Keratinocyte (primary cell): Measurements from ENCODE around the gene PRKAR1B. TPM values are rescaled to one million over a fixed set of nuclear protein-coding genes. Genes with fewer than 3 reads are reported as not detected.

Source experiments
- DNase-seq: peaks from one replicate; pipeline ENCODE4 v3.0.0-alpha.2; 2011; ENCODE audit warnings: low read depth, missing footprints, low spot score
- FAIRE-seq: peaks from 2 replicates; lab custom pipeline; 2011; peaks lifted over from hg19 to GRCh38; lab: Jason Lieb, UNC
- H2AFZ ChIP-seq: 2 replicates; pipeline ENCODE4 v1.6.0; 2012; ENCODE audit warnings: low read length, control low read depth, inconsistent platforms; ENCODE audit not compliant: control insufficient read depth
- H3K27ac ChIP-seq: 2 replicates; pipeline ENCODE4 v1.5.1; 2011; ENCODE audit warnings: low read length; ENCODE audit not compliant: control insufficient read depth, insufficient read depth
- H3K27me3 ChIP-seq: 3 replicates; pipeline ENCODE4 v1.6.0; 2011; ENCODE audit warnings: low read length; ENCODE audit not compliant: control insufficient read depth, insufficient read depth; ENCODE audit errors: extremely low read depth
- H3K36me3 ChIP-seq, 2 experiments: 2 replicates in 1 of 2; 3 replicates in 1 of 2; pipeline ENCODE4 v1.5.1; 2011; ENCODE audit warnings: low read length in 2 of 2, mild to moderate bottlenecking in 1 of 2; ENCODE audit not compliant: control insufficient read depth in 2 of 2, insufficient read depth in 2 of 2; ENCODE audit errors: extremely low read depth in 1 of 2
- H3K4me1 ChIP-seq: 3 replicates; pipeline ENCODE4 v1.5.1; 2011; ENCODE audit warnings: low read length; ENCODE audit not compliant: control insufficient read depth, insufficient read depth; ENCODE audit errors: extremely low read depth
- H3K4me2 ChIP-seq: 3 replicates; pipeline ENCODE4 v1.6.0; 2011; ENCODE audit warnings: low read depth, low read length; ENCODE audit not compliant: control insufficient read depth, insufficient read depth; ENCODE audit errors: extremely low read depth
- H3K4me3 ChIP-seq, 3 experiments: fragments of 200-600 bp in 1 of 3; sonication (generic) in 1 of 3; 2 replicates in 2 of 3; 3 replicates in 1 of 3; pipeline ENCODE4 v1.5.1; 2011 to 2016; ENCODE audit warnings: low read length in 3 of 3, mild to moderate bottlenecking in 3 of 3, control low read depth in 2 of 3, inconsistent platforms in 1 of 3, low read depth in 1 of 3, mixed read lengths in 1 of 3, mixed run types in 1 of 3, moderate library complexity in 1 of 3; ENCODE audit not compliant: control insufficient read depth in 2 of 3, insufficient read depth in 2 of 3; ENCODE audit errors: extremely low read depth in 1 of 3
- H3K79me2 ChIP-seq: 2 replicates; pipeline ENCODE4 v1.6.0; 2012; ENCODE audit warnings: low read length; ENCODE audit not compliant: control insufficient read depth, insufficient read depth
- H3K9ac ChIP-seq: 3 replicates; pipeline ENCODE4 v1.6.0; 2011; ENCODE audit warnings: low read length; ENCODE audit not compliant: control insufficient read depth, insufficient read depth; ENCODE audit errors: extremely low read depth
- H3K9me1 ChIP-seq: 3 replicates; pipeline ENCODE4 v1.6.0; 2011; ENCODE audit warnings: low read length; ENCODE audit not compliant: control insufficient read depth, insufficient read depth; ENCODE audit errors: extremely low read depth
- H3K9me3 ChIP-seq: 2 replicates; pipeline ENCODE4 v1.5.1; 2012; ENCODE audit warnings: low read depth, low read length; ENCODE audit not compliant: control insufficient read depth
- H4K20me1 ChIP-seq: 3 replicates; pipeline ENCODE4 v1.6.0; 2011; ENCODE audit warnings: low read length; ENCODE audit not compliant: control insufficient read depth, insufficient read depth; ENCODE audit errors: extremely low read depth
- EZH2 ChIP-seq: IDR thresholded peaks from one replicate; pipeline ENCODE4 v1.6.1; 2012; ENCODE audit warnings: inconsistent platforms, mild to moderate bottlenecking, low read length, moderate library complexity
- dilution Hi-C: fragments of 300-500 bp; cut with MboI; formaldehyde crosslinking; loops from one replicate; pipeline ENCODE4 v1.7.0; 2020; ENCODE audit warnings: low sequenced_read_pairs; ENCODE audit not compliant: extremely low pct_ligation_motif_present
- polyA plus RNA-seq, 5 experiments: library from polyadenylated mRNA; depleted of rRNA in 3 of 5; stranded (reverse) in 3 of 5; stranded (forward) in 1 of 5; unstranded in 1 of 5; fragments of >200 nt; gene quantifications; 1 replicate in 1 of 5; 2 replicates in 3 of 5; 3 replicates in 1 of 5; pipeline versions ENCODE4 v1.2.1 to v1.2.3, GENCODE V29; 2011 to 2012; ENCODE audit warnings: missing spikeins in 2 of 5, low read depth in 1 of 5, low replicate concordance in 1 of 5
- TF ChIP-seq, protein P1 (sequence below), 3 experiments: IDR thresholded peaks in 1 of 3; conservative IDR thresholded peaks in 1 of 3; optimal IDR thresholded peaks in 1 of 3; 2 replicates in 2 of 3; 3 replicates in 1 of 3; pipeline versions ENCODE3 to v1.5.1; 2011; ENCODE audit warnings: low read length in 3 of 3, mild to moderate bottlenecking in 3 of 3, moderate library complexity in 2 of 3, control low read depth in 1 of 3, inconsistent platforms in 1 of 3; ENCODE audit not compliant: insufficient read depth in 2 of 3; ENCODE audit errors: extremely low read depth in 1 of 3

The PRKAR1B gene
- polyA plus RNA-seq, 1 donor (not counting 4 experiments of a cell fraction or from before 2014, with no cell fraction given): 10.8 TPM

DNA sequence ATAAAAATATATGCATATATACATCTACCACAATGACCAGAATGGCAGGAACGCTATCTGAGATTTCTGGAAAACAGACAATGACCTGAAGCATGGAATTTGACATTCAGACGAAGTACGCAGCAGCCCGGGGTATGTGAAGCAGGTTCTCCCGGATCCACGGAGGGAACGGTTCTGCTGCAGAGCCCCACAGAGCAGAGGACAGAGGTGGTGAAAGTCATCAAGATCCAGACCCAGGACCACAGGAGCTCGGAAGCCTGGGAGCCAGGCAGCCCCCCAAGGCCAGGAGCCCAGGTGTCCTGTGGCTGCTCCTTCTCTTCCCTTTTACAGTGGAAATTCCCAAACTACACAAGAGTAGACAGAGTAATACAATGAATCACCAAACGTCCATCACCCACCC is 42.7 kb downstream of the PRKAR1B start:
- Histone ChIP-seq H3K27me3 (no peaks in the 10 kb centered on the region), H2AFZ (no peak overlapping the region), H3K9me3 (peaks cover 4% of the 10 kb centered on the region), H3K79me2 (no peaks in the 10 kb centered on the region), H3K27ac (no peak overlapping the region), H4K20me1 (no peaks in the 10 kb centered on the region), H3K36me3 (peaks cover 0 to 2% of the 10 kb centered on the region in 2 experiments), H3K4me2 (no peak overlapping the region), H3K4me3 (no peak overlapping the region), H3K9me1 (no peaks in the 10 kb centered on the region), H3K4me1 (no peaks in the 10 kb centered on the region), H3K9ac (no peak overlapping the region)
- no peak for DNase-seq
- FAIRE-seq: no peak
- dilution Hi-C loops: no loop called here
- TF ChIP-seq, protein P1, sequence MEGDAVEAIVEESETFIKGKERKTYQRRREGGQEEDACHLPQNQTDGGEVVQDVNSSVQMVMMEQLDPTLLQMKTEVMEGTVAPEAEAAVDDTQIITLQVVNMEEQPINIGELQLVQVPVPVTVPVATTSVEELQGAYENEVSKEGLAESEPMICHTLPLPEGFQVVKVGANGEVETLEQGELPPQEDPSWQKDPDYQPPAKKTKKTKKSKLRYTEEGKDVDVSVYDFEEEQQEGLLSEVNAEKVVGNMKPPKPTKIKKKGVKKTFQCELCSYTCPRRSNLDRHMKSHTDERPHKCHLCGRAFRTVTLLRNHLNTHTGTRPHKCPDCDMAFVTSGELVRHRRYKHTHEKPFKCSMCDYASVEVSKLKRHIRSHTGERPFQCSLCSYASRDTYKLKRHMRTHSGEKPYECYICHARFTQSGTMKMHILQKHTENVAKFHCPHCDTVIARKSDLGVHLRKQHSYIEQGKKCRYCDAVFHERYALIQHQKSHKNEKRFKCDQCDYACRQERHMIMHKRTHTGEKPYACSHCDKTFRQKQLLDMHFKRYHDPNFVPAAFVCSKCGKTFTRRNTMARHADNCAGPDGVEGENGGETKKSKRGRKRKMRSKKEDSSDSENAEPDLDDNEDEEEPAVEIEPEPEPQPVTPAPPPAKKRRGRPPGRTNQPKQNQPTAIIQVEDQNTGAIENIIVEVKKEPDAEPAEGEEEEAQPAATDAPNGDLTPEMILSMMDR (optimal IDR thresholded peaks at IDR 0.05 in 1 of 3, IDR thresholded peaks at IDR 0.05 in 1 of 3, conservative IDR thresholded peaks at IDR 0.05 in 1 of 3; ENCODE audit: extremely low read depth in 1 of 3, insufficient read depth in 2 of 3, low read length in 3 of 3): no peak
- no peak for TF ChIP-seq EZH2

DNA sequence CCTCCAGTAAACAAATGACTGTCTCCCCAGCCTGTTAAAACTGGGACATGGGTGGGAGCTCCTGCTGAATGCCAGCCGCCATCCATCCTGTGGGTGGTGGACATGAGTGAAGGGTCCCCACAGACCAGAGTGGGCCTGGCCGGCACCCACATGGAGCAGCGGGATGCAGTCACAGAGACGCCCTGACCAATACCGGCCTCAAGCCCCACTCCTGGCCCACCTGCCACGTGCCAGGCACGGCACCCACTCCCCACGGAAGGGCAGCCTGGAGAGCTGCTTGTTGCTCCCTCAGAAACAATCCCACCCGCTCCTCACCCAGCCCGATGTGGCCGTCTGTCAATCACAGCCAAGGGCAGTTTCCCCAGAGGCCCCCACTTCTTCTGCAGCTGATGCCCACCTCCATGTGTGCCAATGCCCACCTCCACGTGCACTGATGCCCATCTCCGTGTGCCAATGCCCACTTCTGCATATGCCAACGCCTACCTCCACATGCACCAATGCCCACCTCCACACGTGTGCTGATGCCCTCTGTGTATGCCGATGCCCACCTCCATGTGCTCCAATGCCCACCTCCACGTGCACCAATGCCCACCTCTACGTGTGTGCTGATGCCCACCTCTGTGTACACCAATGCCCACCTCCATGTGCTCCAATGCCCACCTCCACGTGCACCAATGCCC is 43.4 kb downstream of the PRKAR1B start:
- Histone ChIP-seq H3K9me3 (peaks cover 3% of the 10 kb centered on the region), H3K9ac (no peak overlapping the region), H3K79me2 (no peaks in the 10 kb centered on the region), H3K4me2 (no peak overlapping the region), H3K4me3 (no peak overlapping the region), H3K27me3 (no peaks in the 10 kb centered on the region), H3K36me3 (peaks cover 0 to 2% of the 10 kb centered on the region in 2 experiments), H3K4me1 (no peaks in the 10 kb centered on the region), H4K20me1 (no peaks in the 10 kb centered on the region), H3K9me1 (no peaks in the 10 kb centered on the region), H3K27ac (no peak overlapping the region), H2AFZ (no peak overlapping the region)
- dilution Hi-C loops: no loop called here
- no peak for FAIRE-seq
- TF ChIP-seq EZH2: no peak
- TF ChIP-seq, protein P1 (optimal IDR thresholded peaks at IDR 0.05 in 1 of 3, IDR thresholded peaks at IDR 0.05 in 1 of 3, conservative IDR thresholded peaks at IDR 0.05 in 1 of 3; ENCODE audit: extremely low read depth in 1 of 3, insufficient read depth in 2 of 3, low read length in 3 of 3): no peak
- no peak for DNase-seq
